Liver (tissue), 3 donors: ENCODE measurements around the gene TYRO3.

Source experiments
- EGR1 ChIP-seq, 2 donors: IDR thresholded peaks; 2 replicates each; pipeline ENCODE4 v1.6.1; 2016 to 2018; ENCODE audit warnings: antibody characterized with exemption in 2 of 2, low read depth in 2 of 2
- YY1 ChIP-seq: IDR thresholded peaks from 2 replicates; pipeline ENCODE4 v1.6.1; 2016; ENCODE audit warnings: antibody characterized with exemption, mild to moderate bottlenecking
- TF ChIP-seq, protein P1 (sequence below): fragments of 150-350 bp; IDR thresholded peaks from 2 replicates; pipeline ENCODE4 v1.5.1; 2017; ENCODE audit warnings: improper control_type of control experiment, low read depth, low read length; ENCODE audit not compliant: missing input control
- TF ChIP-seq, protein P2 (sequence below): IDR thresholded peaks from 2 replicates; pipeline ENCODE4 v1.6.1; 2016; ENCODE audit warnings: antibody characterized with exemption
- donor health status: healthy.
- donor health status: healthy.

DNA sequence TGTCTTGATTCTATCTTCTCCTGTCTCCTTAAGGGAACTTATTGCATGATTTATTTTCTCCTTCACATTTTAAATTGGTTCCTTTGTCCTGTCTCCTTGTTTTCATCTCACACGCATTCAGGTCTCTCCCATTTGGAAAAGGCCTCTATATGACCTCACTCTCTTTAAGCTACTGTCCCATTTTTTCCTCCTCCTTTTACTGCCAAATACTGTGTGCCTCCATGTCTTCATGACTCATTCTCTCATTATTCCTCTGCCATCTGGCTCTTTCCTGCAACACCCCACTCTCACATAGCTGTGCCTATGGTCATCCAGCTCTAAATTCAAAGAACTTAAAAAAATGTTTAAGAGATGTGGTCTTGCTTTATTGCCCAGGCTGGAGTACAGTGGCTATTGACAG is 48.0 kb downstream of the TYRO3 start:
- TF ChIP-seq YY1, result no peak
- TF ChIP-seq EGR1 (IDR thresholded peaks at IDR 0.05; ENCODE audit: low read depth in 2 of 2), result no peak
- TF ChIP-seq, protein P1, sequence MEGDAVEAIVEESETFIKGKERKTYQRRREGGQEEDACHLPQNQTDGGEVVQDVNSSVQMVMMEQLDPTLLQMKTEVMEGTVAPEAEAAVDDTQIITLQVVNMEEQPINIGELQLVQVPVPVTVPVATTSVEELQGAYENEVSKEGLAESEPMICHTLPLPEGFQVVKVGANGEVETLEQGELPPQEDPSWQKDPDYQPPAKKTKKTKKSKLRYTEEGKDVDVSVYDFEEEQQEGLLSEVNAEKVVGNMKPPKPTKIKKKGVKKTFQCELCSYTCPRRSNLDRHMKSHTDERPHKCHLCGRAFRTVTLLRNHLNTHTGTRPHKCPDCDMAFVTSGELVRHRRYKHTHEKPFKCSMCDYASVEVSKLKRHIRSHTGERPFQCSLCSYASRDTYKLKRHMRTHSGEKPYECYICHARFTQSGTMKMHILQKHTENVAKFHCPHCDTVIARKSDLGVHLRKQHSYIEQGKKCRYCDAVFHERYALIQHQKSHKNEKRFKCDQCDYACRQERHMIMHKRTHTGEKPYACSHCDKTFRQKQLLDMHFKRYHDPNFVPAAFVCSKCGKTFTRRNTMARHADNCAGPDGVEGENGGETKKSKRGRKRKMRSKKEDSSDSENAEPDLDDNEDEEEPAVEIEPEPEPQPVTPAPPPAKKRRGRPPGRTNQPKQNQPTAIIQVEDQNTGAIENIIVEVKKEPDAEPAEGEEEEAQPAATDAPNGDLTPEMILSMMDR, result no peak
- TF ChIP-seq, protein P2, sequence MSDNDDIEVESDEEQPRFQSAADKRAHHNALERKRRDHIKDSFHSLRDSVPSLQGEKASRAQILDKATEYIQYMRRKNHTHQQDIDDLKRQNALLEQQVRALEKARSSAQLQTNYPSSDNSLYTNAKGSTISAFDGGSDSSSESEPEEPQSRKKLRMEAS, result no peak
